IPS DF 4.7 (cell line): ENCODE data around the gene IL17C.

Experiments used
- DNase-seq: peaks from one replicate; pipeline ENCODE4 v3.0.0-alpha.2; 2013; ENCODE audit warnings: low spot score; ENCODE audit errors: extremely low read depth

IL17C gene

DNA sequence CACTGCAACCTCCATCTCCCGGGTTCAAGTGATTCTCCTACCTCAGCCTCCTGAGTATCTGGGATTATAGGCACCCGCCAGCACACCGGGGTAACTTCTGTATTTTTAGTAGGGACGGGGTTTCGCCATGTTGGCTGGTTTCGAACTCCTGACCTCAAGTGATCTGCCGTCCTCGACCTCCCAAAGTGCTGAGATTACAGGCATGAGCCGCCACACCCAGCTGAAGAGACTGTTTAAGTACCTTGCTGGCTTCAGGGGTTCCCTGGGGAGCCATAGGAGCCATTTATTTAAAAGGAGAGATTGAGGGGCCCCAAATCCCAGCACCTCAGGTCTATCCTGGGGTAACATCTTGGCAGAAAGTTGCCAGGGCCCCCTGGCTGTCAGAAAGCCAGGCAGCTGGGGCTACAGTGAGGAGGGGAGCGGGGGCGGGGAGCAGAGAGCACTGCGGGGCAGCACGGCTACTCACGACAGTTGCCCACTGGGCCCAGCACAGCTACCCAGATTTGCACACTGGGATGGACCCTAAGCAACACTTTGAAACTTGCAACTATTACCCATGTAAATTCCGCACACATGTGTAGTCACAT is 46.3 kb downstream of the IL17C start:
- no peak for DNase-seq

- DNase-seq: no peak
These were observed 47.0 kb downstream of the IL17C start for GRCh38 chr16:88685156-88686061.

DNA sequence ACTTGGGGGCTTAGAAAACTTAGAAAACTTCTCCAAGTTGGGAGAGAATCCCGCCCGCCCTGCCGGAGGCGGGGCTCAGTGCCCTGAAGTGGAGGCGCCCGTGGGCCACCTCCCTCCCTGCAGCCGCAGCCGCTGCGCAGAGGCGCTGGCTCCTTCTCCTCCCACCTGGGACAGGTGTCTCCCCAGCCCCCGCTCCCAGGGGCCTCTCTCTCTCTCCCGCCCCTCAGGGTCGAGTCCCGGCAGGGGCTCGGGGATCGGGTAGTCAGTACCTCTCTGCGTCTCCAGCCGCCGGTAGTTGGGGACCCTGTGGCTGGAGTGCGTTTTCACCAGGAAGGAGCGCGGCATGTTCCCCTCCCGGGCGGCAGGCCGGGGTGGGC is 47.7 kb downstream of the IL17C start:
- no peak for DNase-seq

GRCh38 chr16:88686439-88687253 is 48.3 kb downstream of the IL17C start, which contains the start of gene SNAI3:
TSS of gene SNAI3 (minus strand) at chr16:88686507. CDS start at chr16:88686406, 101 bp downstream.
- DNase-seq: no peak

DNA sequence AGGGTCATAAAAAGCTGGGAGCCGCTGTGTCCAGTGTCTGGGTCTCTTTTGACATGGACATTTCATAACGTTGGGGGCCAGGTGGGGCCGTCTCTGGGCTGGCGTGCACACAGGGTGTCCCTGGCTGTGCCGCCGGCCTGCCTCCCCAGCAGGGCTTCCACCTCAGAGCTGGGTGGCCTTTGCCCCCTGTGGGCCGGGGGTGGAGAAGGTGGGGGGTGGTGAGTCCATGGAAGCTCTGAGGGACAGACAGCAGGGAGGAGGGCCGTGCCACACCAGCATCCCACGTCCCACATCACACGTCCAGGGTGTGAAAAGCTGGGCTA is 48.8 kb downstream of the IL17C start:
- no peak for DNase-seq

- no peak for DNase-seq
These were observed 49.3 kb downstream of the IL17C start for GRCh38 chr16:88687676-88688012.

GRCh38 chr16:88688013-88688778 is 49.8 kb downstream of the IL17C start:
- DNase-seq: no peak
